Activated gamma-delta T cell (primary cell): Measurements from ENCODE around the gene CHST2.

Experiments
- DNase-seq: peaks from one replicate; lab custom pipeline; 2025; lab: John Stamatoyannopoulos, UW

Gene CHST2

DNA sequence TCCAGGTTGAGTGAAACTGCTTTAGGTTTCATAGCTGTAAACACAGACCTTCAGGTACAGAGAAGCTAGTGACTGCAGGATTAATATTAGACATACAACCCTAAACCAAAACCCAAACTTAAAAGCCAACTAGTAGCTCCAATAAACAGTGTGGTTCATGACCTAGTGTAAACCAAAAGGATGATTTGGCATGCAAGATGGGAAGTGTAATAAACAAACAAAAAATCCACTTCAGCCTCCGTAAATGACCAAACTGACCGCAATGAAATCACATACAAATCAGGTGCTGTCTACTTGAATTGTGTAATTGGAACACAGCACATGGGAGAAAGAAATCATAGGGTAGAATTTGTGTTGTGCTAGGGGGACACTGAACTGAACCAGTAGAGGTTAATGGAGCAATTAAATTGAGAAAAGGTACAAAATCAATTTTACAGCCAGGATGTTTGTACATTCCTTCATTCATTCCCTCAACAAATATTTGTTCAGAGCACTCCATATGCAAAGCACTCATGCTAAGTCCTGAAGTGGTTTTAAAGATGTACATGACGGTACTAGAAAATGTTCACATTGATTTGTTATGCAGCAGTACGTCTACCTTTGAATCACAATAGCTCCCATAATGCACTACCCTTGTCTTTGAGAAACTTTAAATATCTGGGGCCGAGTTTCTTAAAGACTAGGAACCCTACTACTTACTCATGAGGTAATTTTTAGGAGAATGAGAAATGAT lies 21.4 kb upstream of the CHST2 start:
- DNase-seq = no peak

- no peak for DNase-seq
These were observed 20.4 kb upstream of the CHST2 start for GRCh38 chr3:143099210-143099609.

DNA sequence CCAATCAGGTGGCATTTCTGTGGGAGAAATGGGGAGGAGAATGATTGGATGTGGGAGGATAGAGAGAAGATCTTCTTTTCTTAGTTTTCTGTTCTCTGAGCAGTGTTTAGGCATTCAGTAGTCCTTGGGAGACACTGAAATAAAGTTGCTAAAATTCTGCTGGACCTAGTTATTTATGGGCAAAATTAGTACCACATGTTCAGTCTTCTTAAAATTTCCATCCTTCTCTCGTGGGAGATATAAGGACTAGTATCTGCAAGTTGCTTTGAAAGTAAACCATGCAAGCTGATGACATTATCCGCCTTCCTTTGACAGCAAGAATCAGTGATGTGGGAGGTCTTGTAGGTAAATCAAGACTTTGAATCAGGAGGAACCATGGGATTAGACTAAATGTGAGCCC lies 19.9 kb upstream of the CHST2 start:
- no peak for DNase-seq

DNA sequence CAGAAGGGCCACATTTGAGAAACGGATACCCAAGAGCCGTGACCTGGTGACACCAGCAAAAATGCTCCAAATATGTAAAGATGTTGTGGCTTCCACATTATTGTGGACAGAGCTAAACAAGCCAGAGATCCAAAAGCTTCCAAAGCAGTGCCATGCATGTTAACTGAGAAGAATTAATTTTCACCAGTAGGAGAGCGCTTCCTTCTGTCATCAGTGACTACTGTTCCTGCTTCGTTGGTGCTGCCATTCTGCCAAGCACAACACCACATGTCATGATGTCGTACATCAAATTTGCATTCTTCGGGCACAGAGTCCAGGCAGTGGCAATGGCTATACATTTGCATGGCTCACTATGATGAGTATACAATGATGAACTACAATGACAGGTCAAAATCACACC lies 19.1 kb upstream of the CHST2 start:
- no peak for DNase-seq

DNA sequence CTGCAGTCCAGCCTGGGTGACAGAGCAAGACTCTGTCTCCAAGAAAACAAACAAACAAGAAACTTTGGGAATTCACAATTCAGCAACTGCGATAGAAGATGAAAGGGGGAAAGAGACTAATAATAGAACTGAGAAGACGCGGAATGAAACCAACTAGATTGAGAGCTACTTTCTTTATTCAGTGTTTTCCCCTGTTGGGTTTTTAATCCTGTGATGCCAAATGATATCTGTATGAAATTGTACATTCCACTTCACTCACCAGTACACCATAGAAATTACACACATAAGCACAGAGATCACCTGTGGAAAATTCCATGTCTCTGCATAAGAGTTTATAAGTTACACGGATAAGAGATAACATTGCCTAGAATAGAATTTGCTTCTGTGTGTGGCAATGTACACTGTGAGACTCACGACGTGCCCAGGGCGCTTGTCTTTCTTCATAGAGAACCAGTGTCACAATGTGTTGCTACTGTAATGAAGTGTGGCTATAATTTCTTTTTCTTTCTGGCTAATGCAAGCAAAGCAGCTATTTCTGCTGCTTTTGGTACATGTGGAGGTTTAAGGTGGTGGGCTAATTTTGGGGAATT lies 17.7 kb upstream of the CHST2 start:
- no peak for DNase-seq

DNA sequence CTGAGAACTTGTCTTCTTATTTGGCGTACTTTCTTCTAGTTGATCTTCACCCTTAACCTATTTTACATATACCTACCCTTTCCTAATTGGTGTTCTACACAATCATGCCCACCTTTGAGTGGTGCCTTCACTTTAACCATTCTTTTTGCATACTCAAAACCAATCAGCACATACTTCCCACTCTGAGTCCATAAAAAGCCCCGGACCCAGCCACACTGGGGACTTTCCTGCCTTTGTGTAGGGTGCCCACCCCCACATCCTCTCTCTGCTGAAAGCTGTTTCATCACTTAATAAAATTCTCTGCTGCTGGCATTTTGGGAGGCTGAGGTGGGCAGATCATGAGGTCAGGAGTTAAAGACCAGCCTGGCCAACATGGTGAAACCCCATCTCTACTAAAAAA lies 15.9 kb upstream of the CHST2 start:
- no peak for DNase-seq

DNA sequence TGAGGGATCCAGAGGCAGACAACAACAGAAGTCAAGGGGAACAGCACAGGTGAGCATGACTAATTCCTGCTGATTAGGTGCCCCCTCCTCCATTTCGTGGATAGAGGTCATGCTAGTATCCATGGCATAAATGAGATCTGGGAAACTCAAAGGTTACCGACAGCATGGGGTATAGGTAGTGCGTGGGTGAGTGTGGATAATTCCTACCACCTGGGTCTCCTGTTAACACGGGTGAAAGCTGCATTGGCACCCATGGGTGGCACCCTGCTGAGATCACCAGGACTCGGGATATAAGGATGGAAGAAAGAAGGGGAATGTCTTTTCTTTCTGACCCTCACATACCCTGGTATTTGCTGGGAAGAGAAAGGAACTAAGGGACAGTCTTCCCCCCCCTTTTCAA lies 14.4 kb upstream of the CHST2 start:
- DNase-seq = no peak

GRCh38 chr3:143109861-143110260 lies 9.7 kb upstream of the CHST2 start:
- DNase-seq = no peak

DNA sequence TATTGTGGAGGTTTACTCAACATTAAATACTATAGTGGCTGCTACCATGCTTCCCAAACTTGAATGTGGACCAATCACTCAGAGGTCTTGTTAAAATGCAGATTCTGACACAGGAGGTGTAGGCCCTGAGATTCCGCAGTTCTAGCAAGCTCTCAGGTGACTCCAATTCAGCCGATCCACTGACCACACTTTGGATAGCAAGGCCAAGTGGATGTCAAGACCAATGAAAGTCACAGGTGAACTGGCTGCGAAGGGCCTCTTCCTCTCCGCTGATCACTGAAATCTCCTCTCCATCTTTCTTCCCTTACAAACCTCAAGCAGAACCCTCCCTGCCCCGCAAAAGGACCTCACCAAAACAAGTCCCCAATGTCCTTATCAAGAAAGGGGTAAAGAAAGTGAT lies 9.2 kb upstream of the CHST2 start:
- DNase-seq = no peak

- no peak for DNase-seq
These were observed 952 bp upstream of the CHST2 start for GRCh38 chr3:143118630-143119008.

DNA sequence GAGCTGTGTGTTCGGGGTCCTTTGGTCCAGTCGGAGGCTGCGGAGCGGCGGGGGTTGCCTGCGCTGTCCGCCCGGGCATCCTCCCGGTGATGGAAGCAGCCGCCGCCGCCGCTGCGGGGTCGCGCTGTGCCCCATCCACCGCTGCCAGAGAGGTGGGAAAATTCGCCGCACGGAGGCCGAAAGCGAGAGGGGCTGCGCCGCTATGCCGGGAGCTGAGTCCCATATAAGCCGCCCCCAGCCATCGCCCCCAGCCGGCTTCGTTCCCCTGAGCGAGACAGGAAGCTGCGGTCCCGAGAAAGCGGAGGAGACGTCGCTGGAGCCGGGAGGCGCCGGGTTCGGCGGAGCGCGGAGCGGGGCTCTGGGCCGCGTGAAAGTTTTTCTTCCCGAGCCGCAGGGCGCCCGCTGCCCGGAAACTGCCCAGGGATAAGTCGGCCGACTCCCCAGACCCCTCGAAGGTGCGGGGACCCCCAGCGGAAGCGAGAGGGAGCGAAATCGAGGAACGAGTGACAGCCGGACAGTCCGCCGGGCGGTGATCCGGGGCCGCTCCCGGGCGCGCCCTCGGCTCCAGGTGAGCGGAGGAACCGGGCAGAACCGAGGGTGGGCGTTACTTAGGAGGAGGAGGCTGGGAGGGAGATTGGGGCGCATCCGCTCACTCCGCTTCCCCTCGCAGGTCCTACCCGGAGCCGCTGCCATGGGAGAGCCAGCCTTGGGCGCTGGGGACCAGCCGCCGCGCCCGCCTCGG lies 574 bp downstream of the CHST2 start:
- DNase-seq = peak; percentile 18

GRCh38 chr3:143120716-143121240 lies 1.2 kb downstream of the CHST2 start:
- peak; percentile 20 for DNase-seq

GRCh38 chr3:143121241-143122088 lies 1.9 kb downstream of the CHST2 start:
- DNase-seq = peak; percentile 24

- DNase-seq = no peak
These were observed 2.5 kb downstream of the CHST2 start for GRCh38 chr3:143122089-143122430.

GRCh38 chr3:143122608-143123352 lies 3.2 kb downstream of the CHST2 start:
- no peak for DNase-seq

DNA sequence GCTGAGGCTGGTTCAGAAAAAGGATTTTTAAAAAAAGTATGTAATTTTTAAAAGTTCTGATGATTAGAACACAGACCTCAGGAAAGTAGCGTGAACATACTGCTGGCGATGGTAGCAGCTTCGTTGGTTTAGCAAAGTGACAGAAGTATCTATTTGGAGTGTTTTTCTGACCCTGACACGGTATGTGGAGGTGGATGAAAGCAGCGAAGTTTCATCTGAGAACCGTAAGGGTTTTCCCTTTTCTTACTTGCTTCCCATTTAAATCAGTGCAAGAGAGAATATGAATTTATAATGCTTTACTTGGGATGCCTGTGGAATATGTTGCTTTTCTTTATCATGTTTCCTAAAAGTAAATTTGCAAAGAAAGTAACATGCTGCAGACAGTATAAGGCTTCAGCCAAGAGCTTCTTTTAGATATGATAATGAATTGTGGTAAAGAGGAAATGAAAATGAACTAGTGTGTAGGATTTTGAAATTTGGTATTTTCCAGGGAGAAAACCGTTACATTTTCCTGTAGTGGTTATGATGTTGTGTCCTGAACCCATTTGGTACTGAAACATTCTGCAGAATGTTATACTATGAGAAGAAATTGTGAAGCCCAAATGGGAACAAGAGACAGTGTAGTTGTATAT lies 3.9 kb downstream of the CHST2 start:
- no peak for DNase-seq

DNA sequence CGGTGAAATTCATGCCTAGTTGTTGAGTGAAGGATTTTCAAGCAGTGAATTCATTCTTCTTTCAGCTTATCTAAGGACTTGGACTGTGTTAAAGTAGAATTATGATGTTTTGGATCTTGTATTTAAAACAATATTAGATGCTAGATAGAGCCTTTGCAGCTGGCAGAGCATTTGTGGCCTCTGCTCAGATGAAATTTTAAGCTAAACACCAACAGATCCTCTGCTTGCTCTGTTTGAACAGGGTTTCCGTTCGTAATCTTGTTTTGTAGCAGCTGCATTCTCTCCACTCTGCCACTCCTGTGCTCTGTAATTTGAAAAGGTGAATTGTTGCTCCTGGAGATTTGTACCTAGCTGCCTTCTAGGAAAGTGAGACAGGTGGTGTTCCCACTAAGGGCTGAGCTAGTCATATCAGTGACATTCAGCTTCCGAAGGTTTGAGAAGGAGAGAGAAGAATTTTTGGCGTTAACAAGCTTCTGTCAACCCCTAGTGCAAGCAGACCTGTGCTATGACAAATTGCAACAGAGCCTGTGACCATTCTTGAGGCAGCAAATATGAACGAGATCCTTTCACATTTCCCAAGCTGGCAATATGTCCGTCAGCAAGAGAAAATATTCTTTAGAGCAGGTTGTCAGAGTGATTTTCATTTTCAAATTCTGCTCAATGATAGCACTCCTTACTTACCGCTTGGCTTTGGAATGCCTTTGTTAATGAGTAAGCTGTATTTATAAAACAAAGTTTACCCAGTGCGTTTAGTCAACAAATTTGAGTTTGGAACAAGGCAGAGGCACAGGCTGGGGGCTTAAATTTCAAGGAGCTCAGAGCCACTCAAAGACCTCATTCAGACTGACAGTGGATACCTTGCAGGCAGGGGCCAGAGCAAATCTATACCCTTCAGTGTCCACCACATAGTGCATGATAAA lies 5.3 kb downstream of the CHST2 start:
- no peak for DNase-seq

DNA sequence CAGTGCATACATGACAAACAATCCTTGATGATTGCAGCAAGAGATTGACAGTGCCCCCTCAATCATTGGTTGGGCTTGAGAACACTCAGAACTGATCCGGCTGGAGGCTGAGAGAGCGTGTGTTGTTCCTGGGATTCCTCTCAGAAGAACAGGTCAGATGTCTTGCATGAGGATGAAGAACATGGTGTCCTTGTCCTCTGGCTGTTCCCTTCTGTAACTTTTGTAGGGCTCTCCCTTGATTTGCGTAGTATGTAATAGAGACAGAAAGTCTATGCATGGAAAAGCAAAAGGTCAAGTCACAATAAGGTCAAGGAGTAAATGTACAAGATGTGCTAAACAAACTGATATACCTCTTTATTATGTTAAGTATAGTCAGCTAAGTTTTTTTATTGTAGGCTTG lies 8.2 kb downstream of the CHST2 start:
- DNase-seq = no peak

DNA sequence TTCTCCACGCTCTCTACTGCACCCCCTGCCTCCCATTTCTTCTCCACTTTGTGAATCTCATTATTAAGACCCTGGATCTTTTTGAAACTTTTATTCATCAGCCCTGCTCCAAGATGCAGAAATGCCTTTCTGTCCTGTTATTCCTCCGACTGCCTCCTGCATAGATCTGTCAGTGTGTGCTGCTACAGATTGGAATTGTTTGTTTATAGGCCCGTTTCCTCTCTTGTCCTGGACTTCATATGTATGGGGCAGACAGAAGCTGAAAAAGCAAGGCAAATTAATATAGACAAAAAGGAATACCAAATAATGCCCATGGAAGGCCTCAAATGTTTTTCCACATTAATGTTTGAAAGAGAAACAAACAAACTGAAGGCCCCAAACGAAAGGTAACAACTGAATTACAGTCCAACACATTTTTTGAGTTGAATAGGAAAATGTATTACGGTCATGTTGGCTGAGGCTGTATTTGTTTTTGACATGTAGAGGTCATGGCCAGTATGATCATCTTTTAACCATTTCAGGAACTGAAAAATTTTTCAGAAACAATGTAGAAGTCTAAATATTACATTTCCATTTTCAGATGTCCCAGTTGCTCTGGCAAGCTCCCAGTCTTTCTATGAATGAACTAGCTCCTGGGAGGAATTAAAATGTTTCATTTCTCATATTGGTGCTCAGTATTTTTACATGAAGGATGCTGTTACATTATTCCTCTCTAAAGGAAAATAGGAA lies 8.8 kb downstream of the CHST2 start:
- no peak for DNase-seq
